ENCODE results near the gene GABRG3.
"Not testable (repeated sequence)": the region's sequence is repeated elsewhere in the genome, so short reads cannot be mapped to it uniquely, and the experiment has no call there.

Gene GABRG3

GRCh38 chr15:27119695-27120266 lies 148.8 kb downstream of the GABRG3 start:
- peak; percentile 79 for DNase-seq

- no peak for DNase-seq
These were observed 150.7 kb downstream of the GABRG3 start for GRCh38 chr15:27121672-27122071.

- DNase-seq, result no peak
These were observed 152.3 kb downstream of the GABRG3 start for GRCh38 chr15:27123291-27123690.

- no peak for DNase-seq
These were observed 152.8 kb downstream of the GABRG3 start for GRCh38 chr15:27123808-27124207.

- no peak for DNase-seq
These were observed 153.4 kb downstream of the GABRG3 start for GRCh38 chr15:27124287-27124871.

GRCh38 chr15:27125185-27125584 lies 154.2 kb downstream of the GABRG3 start:
- no peak for DNase-seq

GRCh38 chr15:27126449-27126848 lies 155.5 kb downstream of the GABRG3 start:
- DNase-seq, result no peak

GRCh38 chr15:27127815-27128570 lies 157.0 kb downstream of the GABRG3 start:
- DNase-seq, result no peak

- no peak for DNase-seq
These were observed 162.3 kb downstream of the GABRG3 start for GRCh38 chr15:27133249-27133648.

GRCh38 chr15:27134481-27134880 lies 163.5 kb downstream of the GABRG3 start:
- no peak for DNase-seq

GRCh38 chr15:27135151-27135550 lies 164.2 kb downstream of the GABRG3 start:
- DNase-seq, result peak; percentile 17

GRCh38 chr15:27137127-27137526 lies 166.1 kb downstream of the GABRG3 start:
- no peak for DNase-seq

GRCh38 chr15:27165590-27165989 lies 194.6 kb downstream of the GABRG3 start:
- DNase-seq, result no peak

GRCh38 chr15:27166917-27167316 lies 195.9 kb downstream of the GABRG3 start:
- DNase-seq, result no peak

GRCh38 chr15:27167738-27168137 lies 196.8 kb downstream of the GABRG3 start:
- DNase-seq, result no peak

- DNase-seq, result no peak
These were observed 199.9 kb downstream of the GABRG3 start for GRCh38 chr15:27170851-27171250.

GRCh38 chr15:27172821-27173220 lies 201.8 kb downstream of the GABRG3 start:
- DNase-seq, result no peak

GRCh38 chr15:27175472-27176153 lies 204.6 kb downstream of the GABRG3 start:
- no peak for DNase-seq

- no peak for DNase-seq
These were observed 205.9 kb downstream of the GABRG3 start for GRCh38 chr15:27176785-27177406.

- no peak for DNase-seq
These were observed 208.8 kb downstream of the GABRG3 start for GRCh38 chr15:27179789-27180188.

GRCh38 chr15:27182561-27183110 lies 211.7 kb downstream of the GABRG3 start:
- no peak for DNase-seq

GRCh38 chr15:27183201-27183600 lies 212.2 kb downstream of the GABRG3 start:
- DNase-seq, result no peak

- DNase-seq, result not testable (repeated sequence)
These were observed 220.5 kb downstream of the GABRG3 start for GRCh38 chr15:27191515-27191914.

All from NCI-H524 treated with DMSO at 0.1 percent for 48 hours (cell line).